Kidney (tissue), 14 donors: ENCODE measurements around the gene UNC13D. TPM values are rescaled to one million over a fixed set of nuclear protein-coding genes. Genes with fewer than 3 reads are reported as not detected.

ENCODE experiments used
- DNase-seq, 5 donors: peaks; one replicate each; pipeline ENCODE4 v3.0.0-alpha.2; 2013 to 2020
- FAIRE-seq: peaks from 2 replicates; lab custom pipeline; 2012; peaks lifted over from hg19 to GRCh38; lab: Jason Lieb, UNC
- H3K27ac ChIP-seq, 2 donors: one replicate each; pipeline ENCODE4 v1.7.0; 2013; ENCODE audit warnings: low read depth in 2 of 2, low read length in 2 of 2, inconsistent platforms in 1 of 2
- H3K27me3 ChIP-seq: one replicate; pipeline ENCODE4 v1.7.1; 2013; ENCODE audit warnings: low read length, inconsistent platforms; ENCODE audit not compliant: control insufficient read depth, insufficient read depth
- H3K36me3 ChIP-seq, 3 donors: one replicate each; pipeline versions ENCODE4 v1.7.0 to v1.7.1; 2013; ENCODE audit warnings: low read length in 3 of 3, control low read depth in 1 of 3, inconsistent platforms in 1 of 3; ENCODE audit not compliant: insufficient read depth in 3 of 3, control insufficient read depth in 2 of 3
- H3K4me1 ChIP-seq, 3 donors: one replicate each; pipeline versions ENCODE4 v1.7.0 to v1.7.1; 2013; ENCODE audit warnings: low read length in 3 of 3, inconsistent platforms in 1 of 3, low read depth in 1 of 3; ENCODE audit not compliant: control insufficient read depth in 2 of 3, insufficient read depth in 2 of 3
- H3K4me3 ChIP-seq, 3 donors: one replicate each; pipeline versions ENCODE4 v1.7.0 to v1.8.1; 2013; ENCODE audit warnings: low read length in 3 of 3, control low read depth in 1 of 3, inconsistent platforms in 1 of 3
- H3K9ac ChIP-seq, 3 donors: one replicate each; pipeline versions ENCODE4 v1.7.0 to v1.7.1; 2013; ENCODE audit warnings: low read length in 3 of 3, control low read depth in 1 of 3, inconsistent platforms in 1 of 3
- H3K9me3 ChIP-seq, 3 donors: one replicate each; pipeline versions ENCODE4 v1.7.0 to v1.7.1; 2013; ENCODE audit warnings: low read length in 3 of 3, control low read depth in 1 of 3, inconsistent platforms in 1 of 3; ENCODE audit not compliant: control insufficient read depth in 2 of 3, insufficient read depth in 1 of 3
- CTCF ChIP-seq: IDR thresholded peaks from 3 replicates; pipeline ENCODE4 v1.5.1; 2012; ENCODE audit warnings: mild to moderate bottlenecking, moderate library complexity, borderline replicate concordance; ENCODE audit not compliant: insufficient read depth; ENCODE audit errors: extremely low read depth
- intact Hi-C: fragments of 100-400 bp; cut with DNase I; formaldehyde crosslinking; loops from one replicate; pipeline ENCODE4 v1.11.1; 2022
- polyA plus RNA-seq: library from polyadenylated mRNA; stranded (reverse); fragments of 350-450 nt; fragmentation: Illumina TruSeq; extraction: RNeasy Lipid Tissue Mini Kit (QIAGEN cat#74804); gene quantifications from one replicate; pipeline ENCODE4 v1.2.3, GENCODE V29; 2014; ENCODE audit warnings: low read depth, low replicate concordance; ENCODE audit not compliant: insufficient read depth
- total RNA-seq: library from RNA; stranded (reverse); fragmentation: NEBNext Ultra II Directional; extraction: Animal tissue kit (Norgen Biotek cat#: 25700); gene quantifications from one replicate; pipeline ENCODE4 v1.2.1, GENCODE V29; 2021
- donor health status: control.
- donor health status: control.
- donor health status: control.
- donor health status: control.
- donor health status: control.
- donor health status: DM: yes; HTN: yes; CAD: no.
- donor health status: Normal renal cell carcinoma (clear cell type).

The UNC13D gene
- total and polyA plus RNA-seq, 2 donors from 2014 or later: 3.8 to 26.1 TPM

- H3K36me3 ChIP-seq: no peaks in the 10 kb centered on the region
- no peak for FAIRE-seq
- H3K27me3 ChIP-seq: no peaks in the 10 kb centered on the region
Observed at GRCh38 chr17:75834279-75834920, 9.8 kb downstream of the UNC13D start.

GRCh38 chr17:75832652-75833400 lies 11.4 kb downstream of the UNC13D start:
- FAIRE-seq (no peak), DNase-seq (peak in 4 of 5 donors; percentile 43 to 73 (median 61))
- no peaks in the 10 kb centered on the region for H3K27me3 ChIP-seq
- no peaks in the 10 kb centered on the region for H3K4me1 ChIP-seq
- intact Hi-C loops: no loop called here
- no peak overlapping the region for H3K4me3 ChIP-seq
- TF ChIP-seq CTCF: no peak
- no peaks in the 10 kb centered on the region for H3K9me3 ChIP-seq
- H3K27ac ChIP-seq: no peak overlapping the region
- no peak overlapping the region for H3K9ac ChIP-seq
- no peaks in the 10 kb centered on the region for H3K36me3 ChIP-seq

More at GRCh38 chr17:75834279-75834920, 9.8 kb downstream of the UNC13D start:
- H3K4me1 ChIP-seq: no peaks in the 10 kb centered on the region
- no peak overlapping the region for H3K9ac ChIP-seq
- intact Hi-C loops: no loop called here
- no peak for TF ChIP-seq CTCF
- H3K4me3 ChIP-seq: no peak overlapping the region
- DNase-seq: no peak
- H3K27ac ChIP-seq: no peak overlapping the region
- no peaks in the 10 kb centered on the region for H3K9me3 ChIP-seq

- H3K36me3 ChIP-seq: no peaks in the 10 kb centered on the region
- no peak overlapping the region for H3K4me3 ChIP-seq
- intact Hi-C loops: no loop called here
- H3K4me1 ChIP-seq: peaks cover 0 to 3% (median 0%) of the 10 kb centered on the region in 3 donors
- FAIRE-seq (no peak), DNase-seq (peak in 1 of 5 donors; percentile 70)
- H3K27ac ChIP-seq: no peak overlapping the region
- no peak overlapping the region for H3K9ac ChIP-seq
- no peak for TF ChIP-seq CTCF
- no peaks in the 10 kb centered on the region for H3K9me3 ChIP-seq
- H3K27me3 ChIP-seq: no peaks in the 10 kb centered on the region
Observed at GRCh38 chr17:75832164-75832651, 12.0 kb downstream of the UNC13D start.
